ENCODE results near the gene FSD1. TPM values are rescaled to one million over a fixed set of nuclear protein-coding genes. Genes with fewer than 3 reads are reported as not detected.
"Not testable (repeated sequence)": the region's sequence is repeated elsewhere in the genome, so short reads cannot be mapped to it uniquely, and the experiment has no call there.

FSD1 gene
- polyA plus RNA-seq, 10 donors: 1.1 to 4.5 (median 2.0) TPM

- DNase-seq: peak; percentile 100
Measured at GRCh38 chr19:4342615-4343369, 38.4 kb downstream of the FSD1 start.

GRCh38 chr19:4343370-4344307 is 39.2 kb downstream of the FSD1 start, which contains the start of gene MPND:
MPND (plus strand) TSS chr19:4343562; CDS start chr19:4343594, 32 bp downstream.
- DNase-seq: peak; percentile 86 to 97 (median 95)

DNA sequence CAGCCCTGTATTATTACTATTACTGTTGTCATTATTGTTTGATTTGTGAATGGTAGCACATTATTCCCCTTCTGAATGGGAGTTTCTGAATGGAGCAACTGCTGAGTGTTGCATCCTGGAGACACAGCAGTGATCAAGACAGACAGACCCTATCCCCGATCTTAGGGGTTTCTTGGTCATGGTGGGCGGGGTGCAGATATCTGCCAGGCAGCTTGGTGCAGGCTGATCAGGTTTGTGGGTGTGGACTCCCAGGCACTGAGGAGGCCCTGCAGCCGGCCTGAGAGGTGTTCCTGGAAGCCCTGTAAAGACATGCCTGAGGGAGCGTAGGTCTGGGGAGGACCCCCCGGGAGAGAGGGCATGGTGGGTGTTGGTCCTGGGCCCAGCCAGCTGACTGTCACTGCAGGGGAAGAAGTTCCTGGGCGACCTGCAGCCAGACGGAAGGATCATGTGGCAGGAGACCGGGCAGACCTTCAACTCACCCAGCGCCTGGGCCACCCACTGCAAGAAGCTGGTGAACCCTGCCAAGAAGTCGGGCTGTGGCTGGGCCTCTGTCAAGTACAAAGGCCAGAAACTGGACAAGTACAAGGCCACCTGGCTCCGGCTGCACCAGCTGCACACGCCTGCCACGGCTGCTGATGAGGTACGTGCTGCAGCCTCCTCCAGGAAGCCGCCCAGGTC is 41.1 kb downstream of the FSD1 start:
- DNase-seq: no peak

DNA sequence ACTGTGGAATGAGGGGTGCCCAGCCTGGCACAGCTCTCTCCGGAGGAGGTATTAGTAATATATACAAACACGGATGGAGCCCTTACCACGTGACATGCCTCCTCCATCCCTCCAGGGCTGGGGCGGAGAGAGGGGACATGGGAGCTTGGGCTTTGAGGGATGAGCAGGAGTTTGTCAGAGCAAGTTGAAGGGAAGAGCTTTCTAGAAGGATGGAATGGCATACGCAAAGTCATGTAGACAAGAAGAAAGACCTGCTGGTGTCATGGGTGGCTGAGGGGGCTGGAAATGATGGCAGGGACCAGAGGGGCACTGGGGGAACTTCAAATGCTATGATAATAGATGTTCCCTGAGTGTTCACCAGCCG is 41.6 kb downstream of the FSD1 start:
- no peak for DNase-seq

DNA sequence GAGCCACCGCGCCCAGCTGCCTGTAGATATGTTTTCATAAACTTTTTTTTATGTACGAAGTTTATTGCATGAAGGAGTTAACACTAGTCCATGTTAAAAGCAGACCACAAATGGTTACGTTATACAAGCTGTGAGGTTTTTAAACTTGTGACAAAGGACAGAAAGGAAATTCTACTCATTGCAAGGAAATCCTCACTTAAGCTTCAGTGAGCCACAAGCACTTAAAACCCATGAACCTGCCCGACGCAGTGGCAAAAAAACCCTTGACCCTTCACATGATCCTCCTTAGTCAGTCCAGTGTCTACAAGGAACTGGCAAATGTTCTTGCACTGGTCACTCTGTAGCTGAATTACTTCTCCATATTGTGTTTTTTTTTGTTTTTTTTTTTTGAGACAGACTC is 43.1 kb downstream of the FSD1 start:
- DNase-seq: no peak

DNA sequence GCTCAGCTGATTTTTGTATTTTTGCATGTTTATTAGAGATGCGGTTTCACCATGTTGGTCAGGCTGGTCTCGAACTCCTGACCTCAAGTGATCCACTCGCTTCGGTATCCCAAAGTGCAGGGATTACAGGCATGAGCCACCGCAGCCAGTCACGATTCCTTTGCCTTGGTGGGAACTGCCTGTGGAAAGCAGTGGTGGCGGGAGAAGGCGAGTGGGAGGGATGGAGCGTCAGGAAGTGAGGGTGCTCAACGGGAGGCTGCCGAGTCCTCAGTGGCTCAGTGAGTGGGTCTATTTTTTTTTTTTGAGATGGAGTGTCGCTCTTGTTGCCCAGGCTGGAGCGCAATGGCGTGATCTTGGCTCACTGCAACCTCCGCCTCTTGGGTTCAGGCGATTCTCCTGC is 44.8 kb downstream of the FSD1 start:
- DNase-seq: not testable (repeated sequence)

DNA sequence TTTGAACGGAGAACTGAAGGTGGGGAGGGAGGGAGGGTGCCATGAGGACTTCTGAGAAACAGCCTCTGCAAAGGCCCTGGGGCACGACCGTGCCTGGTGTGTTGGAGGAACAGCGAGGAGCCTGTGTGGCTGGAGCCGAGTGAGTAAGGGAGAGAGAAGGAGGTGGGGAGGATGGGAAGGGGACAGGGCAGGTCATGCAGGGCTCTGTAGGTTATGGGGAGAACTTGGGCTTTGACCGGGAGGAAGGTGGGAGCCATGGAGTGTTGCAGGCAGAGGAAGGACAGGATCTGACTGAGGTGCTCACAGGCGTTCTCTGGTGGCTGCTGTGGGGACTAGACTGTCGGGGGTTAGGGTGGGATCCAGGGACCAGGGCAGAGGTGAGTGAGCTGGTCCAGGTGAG is 45.7 kb downstream of the FSD1 start:
- no peak for DNase-seq

- no peak for DNase-seq
Measured at GRCh38 chr19:4350726-4351125, 46.3 kb downstream of the FSD1 start.

DNA sequence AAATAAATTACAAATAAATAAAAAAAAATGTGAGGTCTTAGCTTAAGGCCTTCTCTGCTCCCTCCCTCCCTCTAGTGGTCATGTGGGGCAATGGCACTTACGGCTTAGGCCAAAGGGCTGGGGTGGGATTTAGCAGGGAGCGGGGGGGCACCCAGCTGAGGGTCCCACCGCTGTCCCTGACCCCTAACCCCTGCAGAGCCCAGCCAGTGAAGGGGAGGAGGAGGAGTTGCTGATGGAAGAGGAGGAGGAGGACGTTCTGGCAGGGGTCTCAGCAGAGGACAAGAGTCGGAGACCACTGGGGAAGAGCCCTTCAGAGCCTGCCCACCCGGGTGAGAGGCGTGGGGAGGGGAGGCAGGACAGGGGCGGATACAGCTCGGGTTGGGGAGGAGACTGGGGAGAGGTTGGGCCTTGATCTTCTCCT is 48.3 kb downstream of the FSD1 start:
- peak in 2 of 3 donors; percentile 64 to 74 for DNase-seq

- no peak for DNase-seq
Measured at GRCh38 chr19:4354282-4354681, 49.9 kb downstream of the FSD1 start.

DNA sequence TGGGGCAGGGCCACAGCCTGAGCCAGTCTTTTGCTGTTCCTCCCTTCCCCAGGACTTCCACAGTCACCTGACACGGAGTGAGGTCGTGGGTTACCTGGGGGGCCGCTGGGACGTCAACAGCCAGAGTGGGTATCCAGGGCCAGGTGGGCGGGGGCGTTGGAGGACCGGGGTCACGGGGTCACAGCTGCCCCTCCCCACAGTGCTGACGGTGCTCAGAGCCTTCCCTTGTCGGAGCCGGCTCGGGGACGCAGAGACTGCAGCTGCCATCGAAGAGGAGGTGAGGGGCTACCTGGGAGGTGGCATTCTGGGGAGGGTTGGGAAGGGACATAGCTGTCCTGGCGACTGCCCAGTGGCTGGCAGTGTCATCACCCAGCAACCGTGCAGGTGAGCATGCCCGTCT is 50.5 kb downstream of the FSD1 start:
- no peak for DNase-seq

GRCh38 chr19:4357095-4357797 is 52.8 kb downstream of the FSD1 start:
- DNase-seq: no peak

- DNase-seq: peak in 1 of 3 donors; percentile 12
Measured at GRCh38 chr19:4357921-4358326, 53.5 kb downstream of the FSD1 start.

DNA sequence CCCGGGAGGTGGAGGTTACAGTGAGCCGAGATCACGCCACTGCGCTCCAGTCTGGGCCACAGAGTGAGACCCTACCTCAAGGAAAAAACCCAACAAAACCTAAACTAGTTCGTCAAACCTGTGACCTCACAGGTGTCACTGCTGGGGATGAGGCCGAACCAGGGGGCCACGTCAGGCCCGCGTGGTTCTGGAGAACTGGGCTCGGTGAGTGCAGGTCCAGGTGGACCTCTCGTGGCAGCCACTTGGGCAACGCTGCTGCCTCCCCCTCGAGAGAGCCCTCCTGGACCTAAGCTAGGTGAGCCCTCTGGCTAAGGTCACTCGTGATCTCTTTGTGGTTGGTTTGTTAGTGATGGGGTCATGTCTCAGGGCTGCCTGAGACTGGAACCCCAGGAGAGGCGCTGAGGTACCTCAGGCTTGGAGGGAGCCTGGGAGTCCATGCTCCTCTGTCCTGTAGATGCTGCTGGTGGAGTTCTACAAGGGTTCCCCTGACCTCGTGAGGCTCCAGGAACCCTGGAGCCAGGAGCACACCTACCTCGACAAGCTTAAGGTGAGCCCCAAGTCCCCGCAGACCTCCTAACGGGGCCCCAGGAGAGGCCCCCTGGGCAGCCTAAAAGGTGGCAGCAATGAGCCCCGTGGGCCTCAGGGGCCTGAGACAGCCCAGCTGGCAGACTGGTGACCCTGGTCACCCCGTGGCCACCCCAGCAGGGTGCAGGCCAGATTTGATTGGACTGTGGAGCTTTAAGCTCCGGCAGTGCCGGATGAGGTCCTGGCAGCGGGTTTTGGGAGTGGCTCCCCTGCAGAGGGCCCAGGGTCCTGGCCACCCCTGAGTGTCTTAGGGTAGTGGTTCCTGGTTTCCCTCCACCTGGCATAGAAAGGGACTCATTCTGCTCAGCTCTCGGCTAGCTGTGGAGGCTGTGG is 54.6 kb downstream of the FSD1 start:
- DNase-seq: peak in 1 of 3 donors; percentile 18

DNA sequence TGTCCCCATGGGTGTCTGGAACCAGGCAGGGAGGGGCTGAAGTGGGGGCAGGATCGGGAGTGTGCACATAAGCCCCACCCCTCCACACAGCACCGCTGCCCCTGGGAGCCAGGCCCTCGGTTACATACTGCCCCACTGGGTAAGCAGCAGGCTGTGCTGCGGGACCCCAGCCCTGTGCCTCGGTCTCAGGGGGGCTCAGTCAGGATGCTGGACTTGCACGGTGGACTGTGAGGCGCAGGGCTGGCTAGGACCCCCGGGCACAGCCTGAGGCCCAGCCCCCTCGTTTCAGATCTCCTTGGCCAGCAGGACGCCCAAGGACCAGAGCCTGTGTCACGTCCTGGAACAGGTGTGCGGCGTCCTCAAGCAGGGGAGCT is 55.2 kb downstream of the FSD1 start:
- DNase-seq: peak in 1 of 3 donors; percentile 31

GRCh38 chr19:4360081-4360569 is 55.7 kb downstream of the FSD1 start:
- DNase-seq: no peak

DNA sequence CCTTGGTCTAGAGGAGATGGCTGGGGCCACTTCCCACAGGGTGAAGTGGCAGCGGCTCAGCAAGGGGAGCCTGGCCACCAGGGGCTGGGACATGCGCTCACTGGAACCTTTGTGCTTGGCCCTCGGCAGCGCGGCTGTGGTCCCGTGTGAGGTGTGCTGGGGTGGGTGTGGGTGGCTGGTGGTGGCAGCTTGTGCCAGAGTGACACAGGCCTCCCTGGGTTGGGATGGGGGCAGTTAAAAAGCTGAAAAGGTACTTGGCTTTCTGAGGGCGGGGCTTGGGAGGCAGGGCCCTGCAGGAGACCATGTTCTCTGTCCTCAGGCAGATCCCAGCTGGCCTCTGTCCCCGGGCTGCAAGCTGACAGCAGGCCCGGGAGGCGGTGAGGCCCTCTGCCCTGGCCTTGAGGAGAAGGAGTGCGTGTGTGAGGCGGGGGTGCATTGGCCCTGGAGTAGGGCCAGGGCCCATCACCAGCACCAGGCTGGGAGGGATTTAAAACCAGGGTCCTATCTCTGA is 56.3 kb downstream of the FSD1 start:
- peak in 1 of 3 donors; percentile 26 for DNase-seq

DNA sequence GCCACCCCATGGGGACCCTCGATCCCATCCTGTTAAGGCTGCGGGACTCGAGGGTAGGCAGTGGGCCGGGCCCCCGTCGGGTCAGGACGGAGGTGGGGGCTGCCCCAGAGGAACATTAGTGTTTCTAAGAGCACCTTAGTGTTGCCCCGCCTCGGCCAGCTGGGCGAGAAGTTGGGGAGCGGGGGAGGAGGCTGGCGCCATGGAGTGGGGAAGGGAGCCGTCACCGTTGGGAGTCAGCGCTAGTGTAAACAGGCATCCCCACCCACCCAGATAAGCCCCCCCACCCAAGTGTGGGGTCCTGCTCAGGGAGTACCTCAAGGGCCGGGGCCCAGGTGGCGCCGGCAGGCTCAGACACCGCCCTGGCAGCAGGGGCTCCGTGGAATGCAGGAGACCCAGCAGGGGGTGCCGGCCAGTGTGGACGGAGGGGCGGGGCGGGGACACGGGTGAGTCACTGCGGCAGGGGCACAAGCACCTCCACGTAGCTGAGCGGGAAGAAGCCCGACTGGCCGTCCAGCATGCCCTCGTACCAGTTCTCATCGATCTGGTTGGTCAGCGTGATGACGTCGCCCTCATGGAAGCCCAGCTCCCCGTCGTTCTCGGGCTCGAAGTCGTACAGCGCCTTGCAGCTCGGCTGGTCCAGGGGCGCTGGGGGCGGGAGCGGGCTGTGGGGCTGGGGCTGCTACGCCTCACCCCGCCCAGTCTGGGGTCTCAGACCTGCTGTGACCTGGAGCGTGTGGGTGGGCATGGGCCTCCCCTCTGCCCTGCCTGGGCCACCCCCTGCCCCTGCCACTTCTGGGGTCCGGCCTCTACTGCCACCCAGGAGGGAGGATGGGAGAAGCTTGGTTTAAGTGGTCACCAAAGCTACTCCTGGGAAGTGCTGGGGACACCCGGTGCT is 57.0 kb downstream of the FSD1 start:
- DNase-seq: peak in 1 of 3 donors; percentile 16
